ENCODE results near the gene MTSS2. TPM values are rescaled to one million over a fixed set of nuclear protein-coding genes. Genes with fewer than 3 reads are reported as not detected.

The MTSS2 gene
- total RNA-seq, 1 donor, result 3.5 TPM

GRCh38 chr16:70687671-70688245 lies 1.9 kb upstream of the MTSS2 start:
- Histone ChIP-seq H3K9me3 (ENCODE audit: low read depth, low read length) (no peaks in the 10 kb centered on the region), H3K4me3 (ENCODE audit: low read length) (no peak overlapping the region), H3K4me1 (ENCODE audit: insufficient read depth, low read length) (no peaks in the 10 kb centered on the region), H3K27me3 (ENCODE audit: insufficient read depth, low read length) (peaks cover 3% of the 10 kb centered on the region)

DNA sequence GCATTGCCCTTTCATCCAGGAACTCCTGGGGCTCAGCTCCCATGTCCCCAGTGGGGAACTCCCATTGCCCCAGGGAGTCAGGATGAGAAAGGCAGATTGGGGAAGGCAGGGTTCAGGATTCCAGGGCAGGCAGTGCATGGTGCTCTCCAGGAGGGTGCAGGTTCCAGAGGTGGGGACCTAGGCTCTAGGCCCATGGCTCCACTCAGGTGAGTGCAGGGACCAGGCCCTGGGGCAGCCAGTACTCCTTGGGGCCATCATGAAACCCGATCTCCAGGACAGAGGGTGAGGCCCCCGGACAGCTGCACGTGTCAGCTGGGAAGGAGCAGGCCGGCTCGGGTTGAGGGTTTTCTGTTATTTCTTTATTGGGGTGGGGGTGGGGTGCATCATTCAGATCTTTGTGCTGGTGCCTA lies 1.3 kb upstream of the MTSS2 start:
- H3K4me3 ChIP-seq (ENCODE audit: low read length), result no peak overlapping the region
- no peaks in the 10 kb centered on the region for H3K9me3 ChIP-seq (ENCODE audit: low read depth, low read length)
- H3K4me1 ChIP-seq (ENCODE audit: insufficient read depth, low read length), result no peaks in the 10 kb centered on the region
- H3K27me3 ChIP-seq (ENCODE audit: insufficient read depth, low read length), result peaks cover 3% of the 10 kb centered on the region

- no peak overlapping the region for H3K4me3 ChIP-seq (ENCODE audit: low read length)
- peaks cover 3% of the 10 kb centered on the region for H3K27me3 ChIP-seq (ENCODE audit: insufficient read depth, low read length)
- no peaks in the 10 kb centered on the region for H3K9me3 ChIP-seq (ENCODE audit: low read depth, low read length)
- no peaks in the 10 kb centered on the region for H3K4me1 ChIP-seq (ENCODE audit: insufficient read depth, low read length)
Observed at GRCh38 chr16:70686376-70687101, 686 bp upstream of the MTSS2 start.

DNA sequence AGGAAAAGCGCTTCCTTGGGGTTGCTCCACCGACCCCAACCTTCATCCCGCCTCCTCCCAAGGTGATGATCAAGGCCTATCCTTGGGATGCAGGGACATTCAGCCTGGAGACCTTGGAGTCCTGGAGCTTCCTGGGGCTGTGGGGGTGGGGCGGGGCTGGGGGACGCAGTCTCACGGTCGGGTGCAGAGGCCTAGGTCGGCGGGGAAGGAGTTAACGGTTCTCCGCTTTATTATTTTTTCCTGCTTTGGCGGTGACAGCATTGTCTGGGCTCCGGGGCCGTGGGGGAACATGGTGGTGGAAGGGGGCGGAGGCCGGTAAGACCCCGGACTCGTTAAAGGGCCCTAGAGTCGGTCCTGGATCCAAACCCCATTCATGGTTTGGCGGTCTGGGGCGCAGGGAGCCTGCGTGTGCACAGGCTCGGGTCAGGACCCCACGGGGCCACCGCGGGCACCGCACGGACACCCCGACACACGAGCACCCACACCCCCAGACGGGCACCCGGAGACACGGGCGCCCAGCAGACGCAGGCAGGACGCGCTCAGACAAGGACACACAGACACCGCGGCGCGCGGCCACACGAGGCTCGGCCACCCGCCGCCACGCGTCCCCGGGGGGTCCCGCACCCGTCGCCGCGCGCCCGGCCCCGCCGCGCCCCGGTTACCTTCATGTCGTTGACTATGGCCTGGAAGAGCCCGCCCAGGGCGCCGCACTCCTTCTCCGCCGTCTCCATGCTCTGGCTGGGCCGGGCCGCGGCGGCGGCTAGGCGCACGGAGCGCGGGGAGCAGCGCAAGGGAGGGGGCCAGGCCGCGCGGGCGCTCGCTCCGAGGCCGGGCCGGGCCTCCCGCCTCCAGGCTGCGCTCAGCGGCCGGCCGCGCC lies 554 bp downstream of the MTSS2 start:
- no peaks in the 10 kb centered on the region for H3K4me1 ChIP-seq (ENCODE audit: insufficient read depth, low read length)
- no peaks in the 10 kb centered on the region for H3K9me3 ChIP-seq (ENCODE audit: low read depth, low read length)
- peaks cover 3% of the 10 kb centered on the region for H3K27me3 ChIP-seq (ENCODE audit: insufficient read depth, low read length)
- no peak overlapping the region for H3K4me3 ChIP-seq (ENCODE audit: low read length)

GRCh38 chr16:70684146-70685060 lies 1.4 kb downstream of the MTSS2 start:
- no peak overlapping the region for H3K4me3 ChIP-seq (ENCODE audit: low read length)
- peaks cover 3% of the 10 kb centered on the region for H3K27me3 ChIP-seq (ENCODE audit: insufficient read depth, low read length)
- H3K9me3 ChIP-seq (ENCODE audit: low read depth, low read length), result no peaks in the 10 kb centered on the region
- H3K4me1 ChIP-seq (ENCODE audit: insufficient read depth, low read length), result no peaks in the 10 kb centered on the region

DNA sequence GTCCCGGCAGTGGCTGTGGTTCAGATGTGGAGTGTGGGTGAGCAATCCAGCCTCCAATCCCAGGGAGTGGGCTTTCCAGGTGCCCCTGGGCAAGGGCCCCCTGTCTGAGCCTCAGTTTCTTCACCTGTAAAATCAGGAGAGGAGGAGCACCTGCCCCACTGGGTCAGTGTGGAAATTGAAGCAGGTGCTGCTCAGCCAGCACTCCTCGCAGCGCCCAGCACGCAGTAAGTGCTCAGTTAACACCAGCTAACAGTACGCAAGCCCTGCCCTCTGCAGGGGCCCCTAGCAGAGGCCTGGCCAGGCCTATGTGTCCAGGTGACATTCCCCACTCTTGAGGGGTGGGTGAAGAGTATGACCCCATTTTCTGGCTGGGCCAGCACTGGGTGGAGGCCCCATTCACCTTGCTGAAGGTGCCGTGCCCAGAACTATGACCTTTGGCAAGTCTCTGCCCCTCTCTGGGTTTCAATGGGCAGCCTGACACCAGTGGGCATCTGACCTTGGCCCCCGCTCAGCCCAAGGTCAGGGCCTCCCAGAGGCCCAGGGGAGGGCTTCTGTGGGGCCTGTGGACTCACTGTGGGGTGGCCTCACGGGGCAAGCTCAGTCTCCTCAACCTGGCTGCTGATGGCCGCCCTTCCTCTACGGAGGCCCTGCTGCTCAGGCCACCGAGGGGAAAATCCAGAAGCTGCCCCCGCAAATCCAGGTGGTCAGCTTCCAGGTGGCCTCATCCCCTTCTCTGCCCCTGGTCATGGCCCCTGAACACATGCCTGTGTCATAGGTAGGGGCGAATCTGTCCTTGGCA lies 2.5 kb downstream of the MTSS2 start:
- Histone ChIP-seq H3K4me1 (ENCODE audit: insufficient read depth, low read length) (no peaks in the 10 kb centered on the region), H3K27me3 (ENCODE audit: insufficient read depth, low read length) (peaks cover 3% of the 10 kb centered on the region), H3K9me3 (ENCODE audit: low read depth, low read length) (no peaks in the 10 kb centered on the region), H3K4me3 (ENCODE audit: low read length) (no peak overlapping the region)

DNA sequence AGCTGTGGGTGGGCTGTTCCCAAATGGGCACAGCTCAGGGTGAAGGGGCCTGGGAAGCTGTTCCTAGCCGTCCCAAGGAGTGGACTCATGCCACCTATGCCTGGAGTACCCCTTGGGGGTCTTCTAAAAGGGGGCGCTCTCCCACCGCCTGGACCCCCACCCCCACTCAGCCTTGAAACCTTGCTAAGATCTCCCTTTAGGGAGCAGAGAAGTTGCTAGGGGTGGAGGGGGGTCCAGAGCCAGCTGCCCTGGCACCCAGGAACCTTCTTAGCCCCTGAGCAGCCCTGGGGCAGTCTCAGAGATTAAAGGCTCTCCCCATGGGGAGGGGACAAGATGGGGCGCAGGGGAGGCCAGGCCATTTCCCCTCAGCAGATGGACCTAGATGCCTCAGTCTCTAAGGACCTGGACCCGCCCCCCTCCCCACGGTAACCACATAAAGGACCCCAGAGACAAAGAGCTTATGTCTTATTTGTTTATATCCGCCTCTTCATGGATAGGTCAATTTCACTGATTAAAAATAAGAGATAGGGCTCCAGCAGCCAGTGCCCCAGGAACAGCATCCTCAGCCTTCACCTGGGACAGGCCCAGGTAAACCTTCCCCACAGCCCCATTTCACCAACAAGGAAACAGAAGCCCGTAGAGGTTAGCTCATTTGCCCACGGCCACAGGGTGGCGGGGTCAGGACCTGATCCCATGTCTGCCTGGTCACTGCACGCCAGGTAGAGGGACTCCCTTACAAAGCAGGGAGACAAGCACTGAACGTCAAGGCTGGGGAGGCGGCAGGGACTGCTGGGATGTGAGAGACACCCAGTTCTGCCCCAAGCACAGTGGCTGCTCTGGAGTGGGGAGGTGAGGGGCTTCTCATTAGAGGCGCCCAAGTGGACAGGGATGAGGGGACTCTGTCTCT lies 3.4 kb downstream of the MTSS2 start:
- Histone ChIP-seq H3K4me1 (ENCODE audit: insufficient read depth, low read length) (no peaks in the 10 kb centered on the region), H3K27me3 (ENCODE audit: insufficient read depth, low read length) (peaks cover 3% of the 10 kb centered on the region), H3K4me3 (ENCODE audit: low read length) (no peak overlapping the region), H3K9me3 (ENCODE audit: low read depth, low read length) (no peaks in the 10 kb centered on the region)

DNA sequence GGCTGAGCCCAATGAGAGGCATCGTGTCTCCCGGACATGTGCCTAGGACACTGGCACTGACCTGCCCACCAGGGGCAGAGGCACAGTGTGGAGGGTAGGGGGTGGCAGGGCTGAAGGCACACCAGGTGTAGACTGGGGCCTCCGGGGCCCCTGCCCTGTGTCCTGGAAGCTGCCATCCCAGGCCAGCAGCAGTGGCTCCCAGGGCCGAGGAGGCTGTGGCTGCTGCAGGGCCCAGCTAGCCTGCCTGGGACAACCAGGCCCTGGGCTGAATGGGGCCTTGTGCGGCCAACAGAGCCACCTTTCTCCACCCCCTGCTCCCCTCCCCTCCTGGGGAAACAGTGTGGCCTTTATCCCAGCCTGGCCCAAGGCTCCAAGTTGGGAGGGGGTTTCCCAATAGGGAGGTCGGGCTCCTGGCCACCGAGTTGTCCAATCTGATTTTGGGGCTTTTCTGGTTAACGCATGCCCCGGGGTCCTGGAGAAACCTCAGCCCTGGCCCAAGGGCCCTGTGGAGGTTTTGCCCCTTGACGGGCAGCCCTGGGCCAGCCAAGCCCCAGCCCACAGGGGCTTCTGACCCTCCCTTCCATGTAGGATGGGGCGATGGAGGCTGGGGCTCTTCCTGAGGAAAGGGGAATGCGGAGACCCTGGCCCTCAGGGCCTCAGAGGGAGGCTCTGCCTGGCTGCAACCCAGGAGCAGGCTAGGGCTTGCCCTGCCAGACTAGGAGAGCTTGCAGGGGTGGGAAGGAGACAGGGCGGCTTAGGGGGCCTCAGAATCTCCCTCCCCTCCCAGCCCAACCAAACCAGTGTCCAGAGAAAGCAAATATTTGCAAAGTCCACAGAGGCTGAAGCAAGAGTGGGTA lies 4.2 kb downstream of the MTSS2 start:
- no peaks in the 10 kb centered on the region for H3K9me3 ChIP-seq (ENCODE audit: low read depth, low read length)
- no peak overlapping the region for H3K4me3 ChIP-seq (ENCODE audit: low read length)
- no peaks in the 10 kb centered on the region for H3K4me1 ChIP-seq (ENCODE audit: insufficient read depth, low read length)
- peaks cover 3% of the 10 kb centered on the region for H3K27me3 ChIP-seq (ENCODE audit: insufficient read depth, low read length)

- Histone ChIP-seq H3K9me3 (ENCODE audit: low read depth, low read length) (no peaks in the 10 kb centered on the region), H3K4me3 (ENCODE audit: low read length) (no peak overlapping the region), H3K4me1 (ENCODE audit: insufficient read depth, low read length) (no peaks in the 10 kb centered on the region), H3K27me3 (ENCODE audit: insufficient read depth, low read length) (peaks cover 3% of the 10 kb centered on the region)
Observed at GRCh38 chr16:70680495-70681381, 5.1 kb downstream of the MTSS2 start.

GRCh38 chr16:70679671-70680494 lies 6.0 kb downstream of the MTSS2 start:
- H3K27me3 ChIP-seq (ENCODE audit: insufficient read depth, low read length), result peaks cover 3% of the 10 kb centered on the region
- H3K9me3 ChIP-seq (ENCODE audit: low read depth, low read length), result no peaks in the 10 kb centered on the region
- no peak overlapping the region for H3K4me3 ChIP-seq (ENCODE audit: low read length)
- no peaks in the 10 kb centered on the region for H3K4me1 ChIP-seq (ENCODE audit: insufficient read depth, low read length)
